ENCODE results near the gene SPATA45.

GRCh38 chr1:212827171-212827776, 20.2 kb downstream of the SPATA45 start:
- TF ChIP-seq RAD21 (IDR thresholded peaks at IDR 0.05; ENCODE audit: low read length), result no peak
- TF ChIP-seq CTCF (conservative IDR thresholded peaks at IDR 0.05; ENCODE audit: low read depth, low read length), result no peak
- TF ChIP-seq POLR2A (IDR thresholded peaks at IDR 0.05; ENCODE audit: low read depth, low read length), result no peak
- TF ChIP-seq, protein P1, sequence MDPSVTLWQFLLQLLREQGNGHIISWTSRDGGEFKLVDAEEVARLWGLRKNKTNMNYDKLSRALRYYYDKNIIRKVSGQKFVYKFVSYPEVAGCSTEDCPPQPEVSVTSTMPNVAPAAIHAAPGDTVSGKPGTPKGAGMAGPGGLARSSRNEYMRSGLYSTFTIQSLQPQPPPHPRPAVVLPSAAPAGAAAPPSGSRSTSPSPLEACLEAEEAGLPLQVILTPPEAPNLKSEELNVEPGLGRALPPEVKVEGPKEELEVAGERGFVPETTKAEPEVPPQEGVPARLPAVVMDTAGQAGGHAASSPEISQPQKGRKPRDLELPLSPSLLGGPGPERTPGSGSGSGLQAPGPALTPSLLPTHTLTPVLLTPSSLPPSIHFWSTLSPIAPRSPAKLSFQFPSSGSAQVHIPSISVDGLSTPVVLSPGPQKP (IDR thresholded peaks at IDR 0.05; ENCODE audit: borderline replicate concordance, low read depth, low read length), result no peak
- no peak for TF ChIP-seq CEBPB (IDR thresholded peaks at IDR 0.05; ENCODE audit: low read depth, low read length)
- TF ChIP-seq FOS (IDR thresholded peaks at IDR 0.05; ENCODE audit: low read depth, low read length), result no peak
- no peak for TF ChIP-seq SMC3 (IDR thresholded peaks at IDR 0.05; ENCODE audit: low read depth, low read length)

Data from IMR-90 (cell line).